A549 (cell line): ENCODE measurements around the gene SPEN. TPM values are rescaled to one million over a fixed set of nuclear protein-coding genes. Genes with fewer than 3 reads are reported as not detected.

Experiments
- ATAC-seq, 2 experiments: fragments of 200-7000 bp in 1 of 2; fragments of >200 bp in 1 of 2; cut with Nextera tagmentation in 1 of 2; cut with Tn5 transposase in 1 of 2; 3 replicates each; pipeline versions ENCODE4 v1.8.0 to v1.9.1; 2018 to 2020; ENCODE audit warnings: mild to moderate bottlenecking in 1 of 2, moderate library complexity in 1 of 2
- CTCF ChIA-PET: fragments of 300-600 bp; sonication (Branson Sonifier 250); formaldehyde crosslinking; extraction: SDS; loops from one replicate; lab custom pipeline; 2021; ENCODE audit warnings: antibody characterized with exemption, inconsistent platforms; lab: Yijun Ruan, JAX
- POLR2A ChIA-PET: fragments of 350-600 bp; formaldehyde crosslinking; extraction: SDS; loops from one replicate; lab custom pipeline; 2021; ENCODE audit warnings: antibody characterized with exemption, inconsistent platforms; lab: Yijun Ruan, JAX
- DNase-seq, 2 experiments: peaks; one replicate each; pipeline versions ENCODE4 v3.0.0 to v3.0.0-alpha.2; 2011 to 2016; ENCODE audit warnings: low read depth in 1 of 2, low spot score in 1 of 2
- FAIRE-seq: peaks from 2 replicates; lab custom pipeline; 2011; peaks lifted over from hg19 to GRCh38; lab: Jason Lieb, UNC
- H3K27ac ChIP-seq, 2 experiments: fragments of >200 bp; sonication (Bioruptor Twin); formaldehyde crosslinking; 3 replicates each; pipeline ENCODE4 v1.5.1; 2016 to 2017
- H3K4me1 ChIP-seq: fragments of >200 bp; sonication (Bioruptor Twin); formaldehyde crosslinking; 3 replicates; pipeline ENCODE4 v1.6.1; 2016
- H3K4me2 ChIP-seq: fragments of >200 bp; sonication (Bioruptor Twin); formaldehyde crosslinking; 3 replicates; pipeline ENCODE4 v1.6.1; 2016
- H3K4me3 ChIP-seq: fragments of >200 bp; sonication (Bioruptor Twin); formaldehyde crosslinking; 3 replicates; pipeline ENCODE4 v1.5.1; 2016
- H3K9me3 ChIP-seq: fragments of >200 bp; sonication (Bioruptor Twin); formaldehyde crosslinking; 3 replicates; pipeline ENCODE4 v1.6.1; 2016
- CBX2 ChIP-seq: fragments of 200-600 bp; sonication (generic); IDR thresholded peaks from 2 replicates; pipeline ENCODE4 v1.6.1; 2016; ENCODE audit warnings: low read depth, mild to moderate bottlenecking, borderline replicate concordance
- CHD4 ChIP-seq: fragments of 200-600 bp; sonication (generic); IDR thresholded peaks from 2 replicates; pipeline ENCODE4 v1.6.1; 2016; ENCODE audit warnings: antibody characterized with exemption, mild to moderate bottlenecking, borderline replicate concordance
- EHMT2 ChIP-seq: fragments of 200-600 bp; sonication (generic); IDR thresholded peaks from 2 replicates; pipeline ENCODE4 v1.6.1; 2016; ENCODE audit warnings: antibody characterized with exemption, low read depth, mild to moderate bottlenecking, moderate library complexity
- EP300 ChIP-seq, 2 experiments: fragments of >200 bp; sonication (Bioruptor Twin); formaldehyde crosslinking; IDR thresholded peaks; 2 replicates in 1 of 2; 3 replicates in 1 of 2; pipeline ENCODE4 v1.6.1; 2016 to 2017
- GATA3 ChIP-seq: IDR thresholded peaks from 2 replicates; pipeline ENCODE4 v1.6.1; 2012; ENCODE audit warnings: borderline replicate concordance
- JUN ChIP-seq, 2 experiments: fragments of >200 bp; sonication (Bioruptor Twin); formaldehyde crosslinking; IDR thresholded peaks; 2 replicates in 1 of 2; 3 replicates in 1 of 2; pipeline ENCODE4 v1.6.1; 2016 to 2017
- KDM5A ChIP-seq: fragments of 200-600 bp; sonication (generic); IDR thresholded peaks from 2 replicates; pipeline ENCODE4 v1.6.1; 2016; ENCODE audit warnings: antibody characterized with exemption, mild to moderate bottlenecking
- NFE2L2 ChIP-seq: fragments of 150-350 bp; conservative IDR thresholded peaks from 2 replicates; pipeline ENCODE4 v1.6.1; 2014; ENCODE audit warnings: low read length
- NPAS2 ChIP-seq: fragments of 250-450 bp; sonication (Bioruptor Pico); IDR thresholded peaks from 2 replicates; pipeline ENCODE4 v1.8.0; 2022; ENCODE audit warnings: mild to moderate bottlenecking, moderate library complexity, borderline replicate concordance
- NR3C1 ChIP-seq: fragments of >200 bp; sonication (Bioruptor Twin); formaldehyde crosslinking; IDR thresholded peaks from 3 replicates; pipeline ENCODE4 v1.6.1; 2017
- RAD21 ChIP-seq, 2 experiments: fragments of >200 bp in 1 of 2; sonication (Bioruptor Twin) in 1 of 2; formaldehyde crosslinking in 1 of 2; IDR thresholded peaks in 1 of 2; conservative IDR thresholded peaks in 1 of 2; 2 replicates in 1 of 2; 3 replicates in 1 of 2; pipeline ENCODE4 v1.6.1; 2012 to 2018; ENCODE audit warnings: inconsistent platforms in 1 of 2
- RCOR1 ChIP-seq: fragments of 150-350 bp; IDR thresholded peaks from 2 replicates; pipeline ENCODE4 v1.6.1; 2014; ENCODE audit warnings: antibody characterized with exemption, low read length, low read depth
- RFX5 ChIP-seq: fragments of 450-650 bp; IDR thresholded peaks from 2 replicates; pipeline ENCODE4 v1.7.1; 2014; ENCODE audit warnings: antibody characterized with exemption, mild to moderate bottlenecking, moderate library complexity
- SMC3 ChIP-seq: fragments of >200 bp; sonication (Bioruptor Twin); formaldehyde crosslinking; IDR thresholded peaks from 3 replicates; pipeline ENCODE4 v1.6.1; 2018; ENCODE audit warnings: inconsistent platforms
- ZSCAN20 ChIP-seq: fragments of 250-450 bp; sonication (Bioruptor Pico); IDR thresholded peaks from 2 replicates; pipeline ENCODE4 v1.8.0; 2022; ENCODE audit warnings: mild to moderate bottlenecking, moderate library complexity
- WGBS: methylation state at CpG from one replicate; pipeline ENCODE4 v1.1.6; 2017; ENCODE audit errors: missing lambda C conversion rate; 5-methylcytosine and 5-hydroxymethylcytosine counted together
- polyA plus RNA-seq, 4 experiments: library from polyadenylated mRNA; depleted of rRNA in 3 of 4; stranded (reverse); fragments of >200 nt; fragmentation: RNase III in 1 of 4; extraction: RNeasy Plus Mini Kit Qiagen cat#74134 plus additional on column Dnase treatment in 1 of 4; gene quantifications; 2 replicates in 3 of 4; 3 replicates in 1 of 4; pipeline ENCODE4 v1.2.3, GENCODE V29; 2011 to 2017
- TF ChIP-seq, protein P1 (sequence below): IDR thresholded peaks from 2 replicates; pipeline ENCODE4 v1.6.1; 2012
- TF ChIP-seq, protein P2 (sequence below): fragments of 250-450 bp; sonication (Bioruptor Pico); IDR thresholded peaks from 2 replicates; pipeline ENCODE4 v1.5.0; 2021; ENCODE audit warnings: mild to moderate bottlenecking, moderate library complexity, borderline replicate concordance
- TF ChIP-seq, protein P3 (sequence below): fragments of 450-650 bp; IDR thresholded peaks from 2 replicates; pipeline ENCODE4 v1.6.1; 2014; ENCODE audit warnings: antibody characterized with exemption
- TF ChIP-seq, protein P4 (sequence below): fragments of 150-350 bp; IDR thresholded peaks from 2 replicates; pipeline ENCODE4 v1.6.1; 2014; ENCODE audit warnings: low read depth, mild to moderate bottlenecking, low read length
- TF ChIP-seq, protein P5 (sequence below): IDR thresholded peaks from 2 replicates; pipeline ENCODE4 v1.6.1; 2012; ENCODE audit warnings: low read depth, borderline replicate concordance

The SPEN gene
- polyA plus RNA-seq, 2 of the 4 experiments (the other 2 are of a cell fraction): 7.0 to 15.5 TPM

DNA sequence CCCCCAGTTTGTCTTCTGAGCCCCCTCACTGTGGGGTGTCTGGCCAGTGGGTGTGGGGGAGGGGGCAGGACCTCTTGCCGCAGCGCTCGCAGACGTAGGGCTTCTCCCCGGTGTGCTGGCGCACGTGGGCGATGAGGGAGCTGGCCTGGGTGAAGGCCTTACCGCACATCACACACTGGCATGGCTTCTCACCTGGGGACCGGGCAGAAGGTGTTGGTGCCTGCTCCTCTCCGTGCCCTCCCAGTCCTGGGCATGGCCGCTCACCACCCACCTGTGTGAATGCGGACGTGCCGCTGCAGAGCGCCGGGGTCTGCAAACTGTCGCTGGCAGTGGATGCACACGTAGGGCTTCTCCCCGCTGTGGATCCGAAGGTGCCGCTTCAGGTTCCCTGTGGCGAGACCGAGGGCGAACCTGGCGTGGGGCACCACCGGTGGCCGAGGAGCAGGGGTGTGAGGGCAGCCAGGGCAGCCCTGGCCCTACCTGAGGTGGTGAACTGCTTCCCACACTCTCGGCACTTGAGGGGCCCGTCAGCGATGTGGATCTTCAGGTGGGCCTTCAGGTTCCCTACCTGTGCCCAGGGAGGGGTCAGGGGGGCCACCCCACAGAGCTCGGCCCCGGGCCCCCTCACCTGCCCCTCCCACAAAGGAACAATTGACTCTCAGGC lies 96.0 kb downstream of the SPEN start (continued):
- TF ChIP-seq, protein P1, sequence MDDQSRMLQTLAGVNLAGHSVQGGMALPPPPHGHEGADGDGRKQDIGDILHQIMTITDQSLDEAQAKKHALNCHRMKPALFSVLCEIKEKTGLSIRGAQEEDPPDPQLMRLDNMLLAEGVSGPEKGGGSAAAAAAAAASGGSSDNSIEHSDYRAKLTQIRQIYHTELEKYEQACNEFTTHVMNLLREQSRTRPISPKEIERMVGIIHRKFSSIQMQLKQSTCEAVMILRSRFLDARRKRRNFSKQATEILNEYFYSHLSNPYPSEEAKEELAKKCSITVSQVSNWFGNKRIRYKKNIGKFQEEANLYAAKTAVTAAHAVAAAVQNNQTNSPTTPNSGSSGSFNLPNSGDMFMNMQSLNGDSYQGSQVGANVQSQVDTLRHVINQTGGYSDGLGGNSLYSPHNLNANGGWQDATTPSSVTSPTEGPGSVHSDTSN: no peak
- TF ChIP-seq NR3C1 (no peak), NFE2L2 (no peak), RFX5 (no peak)

DNA sequence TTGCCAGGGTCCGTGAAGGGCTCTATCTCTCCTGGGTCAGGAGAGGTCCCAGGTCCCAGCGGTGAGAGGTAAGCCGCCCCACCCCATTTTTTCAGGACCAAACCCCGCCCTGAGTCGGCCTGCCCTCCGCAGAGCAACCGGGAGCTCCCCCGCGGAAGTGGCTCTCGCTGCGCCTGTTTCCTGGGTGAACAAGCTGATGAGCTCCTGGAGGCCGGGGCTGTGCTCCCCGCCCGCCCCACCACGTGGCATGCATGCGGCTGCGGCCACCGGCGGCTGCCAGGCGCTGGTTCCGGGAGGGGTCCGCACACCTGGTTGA lies 96.4 kb downstream of the SPEN start:
- no peak for DNase-seq
- H3K27ac ChIP-seq: no peak overlapping the region
- peaks cover 23% of the 10 kb centered on the region for H3K4me1 ChIP-seq
- no peaks in the 10 kb centered on the region for H3K9me3 ChIP-seq
- CTCF ChIA-PET: interaction anchor here (1.0 to 1.2 kb wide), 2 partner anchors 19 to 145 kb away, joined by 3 to 4 read pairs; no protein-coding TSS in a partner anchor
- TF ChIP-seq CHD4 (no peak), RAD21 (conservative IDR thresholded peaks at IDR 0.05 in 1 of 2, IDR thresholded peaks at IDR 0.05 in 1 of 2) (no peak), KDM5A (no peak), GATA3 (no peak), JUN (IDR thresholded peaks at IDR 0.05) (no peak), SMC3 (no peak), RCOR1 (no peak), ZSCAN20 (CRISPR knock-in tag) (no peak)
- TF ChIP-seq, protein P2, sequence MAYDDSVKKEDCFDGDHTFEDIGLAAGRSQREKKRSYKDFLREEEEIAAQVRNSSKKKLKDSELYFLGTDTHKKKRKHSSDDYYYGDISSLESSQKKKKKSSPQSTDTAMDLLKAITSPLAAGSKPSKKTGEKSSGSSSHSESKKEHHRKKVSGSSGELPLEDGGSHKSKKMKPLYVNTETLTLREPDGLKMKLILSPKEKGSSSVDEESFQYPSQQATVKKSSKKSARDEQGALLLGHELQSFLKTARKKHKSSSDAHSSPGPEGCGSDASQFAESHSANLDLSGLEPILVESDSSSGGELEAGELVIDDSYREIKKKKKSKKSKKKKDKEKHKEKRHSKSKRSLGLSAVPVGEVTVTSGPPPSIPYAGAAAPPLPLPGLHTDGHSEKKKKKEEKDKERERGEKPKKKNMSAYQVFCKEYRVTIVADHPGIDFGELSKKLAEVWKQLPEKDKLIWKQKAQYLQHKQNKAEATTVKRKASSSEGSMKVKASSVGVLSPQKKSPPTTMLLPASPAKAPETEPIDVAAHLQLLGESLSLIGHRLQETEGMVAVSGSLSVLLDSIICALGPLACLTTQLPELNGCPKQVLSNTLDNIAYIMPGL (CRISPR knock-in tag): no peak
- TF ChIP-seq, protein P3, sequence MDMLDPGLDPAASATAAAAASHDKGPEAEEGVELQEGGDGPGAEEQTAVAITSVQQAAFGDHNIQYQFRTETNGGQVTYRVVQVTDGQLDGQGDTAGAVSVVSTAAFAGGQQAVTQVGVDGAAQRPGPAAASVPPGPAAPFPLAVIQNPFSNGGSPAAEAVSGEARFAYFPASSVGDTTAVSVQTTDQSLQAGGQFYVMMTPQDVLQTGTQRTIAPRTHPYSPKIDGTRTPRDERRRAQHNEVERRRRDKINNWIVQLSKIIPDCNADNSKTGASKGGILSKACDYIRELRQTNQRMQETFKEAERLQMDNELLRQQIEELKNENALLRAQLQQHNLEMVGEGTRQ: no peak
- TF ChIP-seq, all 56 proteins: peak for 0
- WGBS: 100% methylated on average over 7 of the region's 22 CpGs
- ATAC-seq (no peak), FAIRE-seq (no peak)
- no peak overlapping the region for H3K4me2 ChIP-seq
- no peak overlapping the region for H3K4me3 ChIP-seq
- POLR2A ChIA-PET: no interaction called here

DNA sequence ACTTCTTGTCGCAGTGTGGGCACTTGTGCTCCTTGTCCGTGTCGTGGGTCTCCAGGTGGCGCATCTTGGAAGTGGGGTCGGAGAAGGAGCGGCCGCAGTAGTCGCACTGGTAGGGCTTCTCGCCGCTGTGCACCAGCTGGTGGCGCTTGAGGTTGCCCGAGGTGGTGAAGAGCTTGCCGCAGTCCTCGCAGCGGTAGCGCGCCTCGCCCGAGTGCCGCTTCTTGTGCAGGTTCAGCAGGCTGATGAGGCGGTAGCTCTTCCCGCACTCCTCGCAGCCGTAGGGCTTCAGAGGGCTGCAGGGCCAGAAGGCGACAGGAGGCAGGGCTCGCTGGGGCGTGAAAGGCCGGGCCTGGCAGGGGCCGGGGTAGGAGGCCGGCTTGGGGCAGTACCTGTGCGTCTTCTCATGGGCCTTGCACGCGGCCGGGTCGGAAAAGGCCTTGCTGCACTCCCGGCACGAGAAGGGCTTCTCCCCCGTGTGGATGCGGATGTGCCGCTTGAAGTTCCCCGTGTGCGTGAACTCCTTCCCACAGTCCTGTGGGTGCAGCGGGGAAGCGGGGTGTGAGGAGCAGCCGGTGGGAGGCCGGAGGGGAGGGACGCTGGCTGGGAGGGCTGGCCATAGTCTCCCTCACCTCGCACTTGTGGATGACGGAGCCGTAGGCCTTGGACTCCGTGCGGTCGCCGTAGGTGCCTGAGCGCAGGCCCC lies 97.0 kb downstream of the SPEN start:
- DNase-seq: no peak
- H3K27ac ChIP-seq: no peak overlapping the region
- H3K4me2 ChIP-seq: no peak overlapping the region
- FAIRE-seq: no peak
- WGBS: 96% methylated on average over 36 of the region's 55 CpGs
- H3K4me3 ChIP-seq: no peak overlapping the region
- TF ChIP-seq EP300 (IDR thresholded peaks at IDR 0.05): no peak
- TF ChIP-seq NR3C1: no peak
- no peak for TF ChIP-seq EHMT2
- TF ChIP-seq, protein P4, sequence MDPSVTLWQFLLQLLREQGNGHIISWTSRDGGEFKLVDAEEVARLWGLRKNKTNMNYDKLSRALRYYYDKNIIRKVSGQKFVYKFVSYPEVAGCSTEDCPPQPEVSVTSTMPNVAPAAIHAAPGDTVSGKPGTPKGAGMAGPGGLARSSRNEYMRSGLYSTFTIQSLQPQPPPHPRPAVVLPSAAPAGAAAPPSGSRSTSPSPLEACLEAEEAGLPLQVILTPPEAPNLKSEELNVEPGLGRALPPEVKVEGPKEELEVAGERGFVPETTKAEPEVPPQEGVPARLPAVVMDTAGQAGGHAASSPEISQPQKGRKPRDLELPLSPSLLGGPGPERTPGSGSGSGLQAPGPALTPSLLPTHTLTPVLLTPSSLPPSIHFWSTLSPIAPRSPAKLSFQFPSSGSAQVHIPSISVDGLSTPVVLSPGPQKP: no peak
- TF ChIP-seq CBX2: no peak
- no peak for TF ChIP-seq ZSCAN20 (CRISPR knock-in tag)
- TF ChIP-seq NPAS2 (CRISPR knock-in tag): no peak
- no peak for TF ChIP-seq RAD21 (conservative IDR thresholded peaks at IDR 0.05 in 1 of 2, IDR thresholded peaks at IDR 0.05 in 1 of 2)
- TF ChIP-seq, protein P5, sequence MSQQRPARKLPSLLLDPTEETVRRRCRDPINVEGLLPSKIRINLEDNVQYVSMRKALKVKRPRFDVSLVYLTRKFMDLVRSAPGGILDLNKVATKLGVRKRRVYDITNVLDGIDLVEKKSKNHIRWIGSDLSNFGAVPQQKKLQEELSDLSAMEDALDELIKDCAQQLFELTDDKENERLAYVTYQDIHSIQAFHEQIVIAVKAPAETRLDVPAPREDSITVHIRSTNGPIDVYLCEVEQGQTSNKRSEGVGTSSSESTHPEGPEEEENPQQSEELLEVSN: no peak
- TF ChIP-seq, protein P1: no peak
- TF ChIP-seq, all 56 proteins: peak for 0
- CTCF ChIA-PET: interaction anchor here (1.0 to 1.2 kb wide), 2 partner anchors 20 to 145 kb away, joined by 3 to 4 read pairs; no protein-coding TSS in a partner anchor
- POLR2A ChIA-PET: no interaction called here
- no peak for ATAC-seq
- Histone ChIP-seq H3K9me3 (no peaks in the 10 kb centered on the region), H3K4me1 (peaks cover 23% of the 10 kb centered on the region)
